Heart left ventricle (tissue), 16 donors: ENCODE data around the gene OLIG3. TPM values are rescaled to one million over a fixed set of nuclear protein-coding genes. Genes with fewer than 3 reads are reported as not detected.
A peak's percentile ranks its signal among the peaks of the same experiment; 100 is the strongest.

Experiments
- ATAC-seq, 4 donors: fragments of 200-7000 bp; cut with Tn5 transposase; one replicate each; pipeline ENCODE4 v1.9.1; 2020 to 2022; ENCODE audit warnings: moderate library complexity in 4 of 4, mild to moderate bottlenecking in 3 of 4, moderate number of reproducible peaks in 1 of 4
- DNase-seq, 5 donors: peaks; one replicate each; pipeline ENCODE4 v3.0.0-alpha.2; 2020
- H3K27ac ChIP-seq, 12 donors: fragments of 200-600 bp; sonication (generic) in 4 of 12; one replicate each; pipeline versions ENCODE4 v1.5.0 to v1.8.0; 2016 to 2022; ENCODE audit warnings: mild to moderate bottlenecking in 2 of 12
- H3K27me3 ChIP-seq, 9 donors: fragments of 200-600 bp; sonication (generic) in 2 of 9; one replicate each; pipeline versions ENCODE4 v1.5.1 to v1.8.0; 2016 to 2022; ENCODE audit warnings: mild to moderate bottlenecking in 3 of 9
- H3K36me3 ChIP-seq, 9 donors: fragments of 200-600 bp; sonication (generic) in 2 of 9; one replicate each; pipeline versions ENCODE4 v1.5.0 to v1.8.0; 2018 to 2022; ENCODE audit warnings: mild to moderate bottlenecking in 2 of 9
- H3K4me1 ChIP-seq, 12 donors: fragments of 200-600 bp; sonication (generic) in 4 of 12; one replicate each; pipeline versions ENCODE4 v1.5.0 to v1.8.0; 2016 to 2022; ENCODE audit warnings: mild to moderate bottlenecking in 3 of 12
- H3K4me3 ChIP-seq, 12 donors: fragments of 200-600 bp; sonication (generic) in 4 of 12; one replicate each; pipeline versions ENCODE4 v1.5.0 to v1.8.0; 2017 to 2022; ENCODE audit warnings: mild to moderate bottlenecking in 9 of 12, moderate library complexity in 4 of 12
- H3K9me3 ChIP-seq, 12 donors: fragments of 200-600 bp; sonication (generic) in 4 of 12; one replicate each; pipeline versions ENCODE4 v1.5.0 to v1.8.0; 2016 to 2022; ENCODE audit warnings: mild to moderate bottlenecking in 1 of 12
- POLR2A ChIP-seq, 2 donors: fragments of 450-650 bp; IDR thresholded peaks; one replicate each; pipeline ENCODE4 v1.6.1; 2017; ENCODE audit warnings: antibody characterized with exemption in 2 of 2, mild to moderate bottlenecking in 2 of 2, moderate library complexity in 2 of 2
- WGBS, 4 donors: extraction: QIAGEN DNeasy Blood & Tissue Kit in 2 of 4; methylation state at CpG; one replicate each; pipeline versions ENCODE4 v1.1.5 to v1.1.7; 2013 to 2018; 5-methylcytosine and 5-hydroxymethylcytosine counted together
- intact Hi-C, 10 donors: fragments of 100-400 bp; cut with DNase I; formaldehyde crosslinking; loops; one replicate each; pipeline versions ENCODE4 v1.11.1 to v1.14.2; 2022
- polyA plus RNA-seq, 2 donors: library from polyadenylated mRNA; stranded (reverse); fragments of 200-250 nt; gene quantifications; one replicate each; pipeline ENCODE4 v1.2.3, GENCODE V29; 2013
- total RNA-seq, 9 donors: library from RNA; depleted of rRNA in 2 of 9; stranded (reverse); fragments of >200 nt in 2 of 9; fragmentation: NEBNext Ultra II Directional in 3 of 9; extraction: Animal tissue kit (Norgen Biotek cat#: 25700) in 3 of 9; gene quantifications; one replicate each; pipeline versions ENCODE4 v1.1.0 to v1.2.4, GENCODE V29; 2016 to 2023
- TF ChIP-seq, protein P1 (sequence below), 12 donors: fragments of 200-600 bp; sonication (generic) in 4 of 12; IDR thresholded peaks; one replicate each; pipeline versions ENCODE4 v1.5.0 to v1.8.0; 2018 to 2022; ENCODE audit warnings: antibody characterized with exemption in 12 of 12, mild to moderate bottlenecking in 5 of 12
- donor health status: ischemic (EF 13 %, LVEDD 7.1; RV severe dilation, severe dysfunction).
- donor health status: healthy with polysubstance abuse.
- donor health status: DM: no; HTN: yes; CAD: no.
- donor health status: DM: no; HTN: no; CAD: no.
- donor health status: ischemic (EF 25% LVEDD 6.9; RV normal size, moderate dysfunction).
- donor health status: ischemic (EF 25% LVEDD 5.7; RV mildly dilated, moderate dysfunction).
- donor health status: healthy.
- donor health status: DM: yes; HTN: yes; CAD: no.
- donor health status: ischemic (EF 35%, LVEDD 5.7; RV mildly dilated, moderate dysfunction).
- donor health status: nonischemic (EF 11% LVEDD 7.7; RV severe dilation, severe dysfunction).
- donor health status: DM: yes; HTN: yes; CAD: no.
- donor health status: PGD.
- donor health status: ischemic (EF 29% LVEDD 5.4; RV normal size, mild dysfunction).
- donor health status: nonischemic (EF 23%, LVEDD 6.1; RV moderate dilation, normal function).

OLIG3 gene
- total and polyA plus RNA-seq, 11 donors: not detected

DNA sequence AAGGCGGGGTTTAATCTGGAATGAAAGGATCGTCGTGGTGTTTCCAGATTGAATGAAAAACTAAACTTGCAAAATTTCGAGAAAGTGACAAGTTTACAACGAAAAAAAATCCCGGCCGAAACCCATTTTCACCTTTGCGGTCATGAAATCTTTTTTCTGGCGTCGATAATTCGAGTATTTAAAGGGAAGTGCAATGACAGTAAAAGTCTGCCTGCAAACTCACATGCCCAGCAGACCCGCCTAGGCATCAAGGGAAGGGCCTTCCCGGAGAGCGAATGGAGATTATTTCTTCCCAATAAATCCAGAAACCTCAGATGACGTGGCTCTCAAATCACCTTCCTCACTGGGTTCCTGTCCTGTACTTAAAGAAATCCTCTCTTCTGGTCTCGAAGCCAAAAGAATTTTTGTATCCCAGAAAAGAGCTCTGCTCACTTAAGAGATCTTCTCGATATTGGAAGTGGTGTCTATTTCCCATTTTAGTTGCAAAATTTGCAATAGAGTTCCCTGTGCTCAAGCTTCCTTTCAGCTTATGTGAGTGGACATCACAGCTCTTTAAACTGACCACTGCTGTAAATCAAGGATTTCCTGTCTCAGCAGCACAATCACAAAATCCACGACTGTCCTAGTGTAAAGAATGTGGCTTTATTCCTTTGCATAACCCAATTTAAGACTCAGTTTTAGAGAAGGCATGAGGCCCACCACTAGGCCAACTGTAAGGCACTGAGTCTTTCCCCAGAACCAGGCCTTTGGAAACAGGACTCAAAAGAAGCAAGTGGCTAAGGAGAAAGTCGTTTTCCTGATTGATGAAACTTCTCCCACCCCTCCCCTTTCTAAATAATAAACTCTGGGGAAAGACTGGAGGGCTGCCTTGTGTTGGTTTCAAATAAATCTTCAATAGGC, 3.9 kb downstream of the OLIG3 start:
- 28 to 41% (median 36%) methylated on average over 19 of the region's 19 CpGs for WGBS, 4 donors
- TF ChIP-seq POLR2A (IDR thresholded peaks at IDR 0.05): no peak
- TF ChIP-seq, protein P1, sequence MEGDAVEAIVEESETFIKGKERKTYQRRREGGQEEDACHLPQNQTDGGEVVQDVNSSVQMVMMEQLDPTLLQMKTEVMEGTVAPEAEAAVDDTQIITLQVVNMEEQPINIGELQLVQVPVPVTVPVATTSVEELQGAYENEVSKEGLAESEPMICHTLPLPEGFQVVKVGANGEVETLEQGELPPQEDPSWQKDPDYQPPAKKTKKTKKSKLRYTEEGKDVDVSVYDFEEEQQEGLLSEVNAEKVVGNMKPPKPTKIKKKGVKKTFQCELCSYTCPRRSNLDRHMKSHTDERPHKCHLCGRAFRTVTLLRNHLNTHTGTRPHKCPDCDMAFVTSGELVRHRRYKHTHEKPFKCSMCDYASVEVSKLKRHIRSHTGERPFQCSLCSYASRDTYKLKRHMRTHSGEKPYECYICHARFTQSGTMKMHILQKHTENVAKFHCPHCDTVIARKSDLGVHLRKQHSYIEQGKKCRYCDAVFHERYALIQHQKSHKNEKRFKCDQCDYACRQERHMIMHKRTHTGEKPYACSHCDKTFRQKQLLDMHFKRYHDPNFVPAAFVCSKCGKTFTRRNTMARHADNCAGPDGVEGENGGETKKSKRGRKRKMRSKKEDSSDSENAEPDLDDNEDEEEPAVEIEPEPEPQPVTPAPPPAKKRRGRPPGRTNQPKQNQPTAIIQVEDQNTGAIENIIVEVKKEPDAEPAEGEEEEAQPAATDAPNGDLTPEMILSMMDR (IDR thresholded peaks at IDR 0.05): no peak
- intact Hi-C loops: no loop called here
- ATAC-seq (no peak), DNase-seq (no peak)
- Histone ChIP-seq H3K27ac (no peak overlapping the region), H3K4me3 (no peak overlapping the region), H3K36me3 (no peaks in the 10 kb centered on the region), H3K9me3 (no peaks in the 10 kb centered on the region), H3K4me1 (peaks cover 0 to 43% (median 15%) of the 10 kb centered on the region in 12 donors), H3K27me3 (peaks cover 62 to 100% (median 99%) of the 10 kb centered on the region in 9 donors)

DNA sequence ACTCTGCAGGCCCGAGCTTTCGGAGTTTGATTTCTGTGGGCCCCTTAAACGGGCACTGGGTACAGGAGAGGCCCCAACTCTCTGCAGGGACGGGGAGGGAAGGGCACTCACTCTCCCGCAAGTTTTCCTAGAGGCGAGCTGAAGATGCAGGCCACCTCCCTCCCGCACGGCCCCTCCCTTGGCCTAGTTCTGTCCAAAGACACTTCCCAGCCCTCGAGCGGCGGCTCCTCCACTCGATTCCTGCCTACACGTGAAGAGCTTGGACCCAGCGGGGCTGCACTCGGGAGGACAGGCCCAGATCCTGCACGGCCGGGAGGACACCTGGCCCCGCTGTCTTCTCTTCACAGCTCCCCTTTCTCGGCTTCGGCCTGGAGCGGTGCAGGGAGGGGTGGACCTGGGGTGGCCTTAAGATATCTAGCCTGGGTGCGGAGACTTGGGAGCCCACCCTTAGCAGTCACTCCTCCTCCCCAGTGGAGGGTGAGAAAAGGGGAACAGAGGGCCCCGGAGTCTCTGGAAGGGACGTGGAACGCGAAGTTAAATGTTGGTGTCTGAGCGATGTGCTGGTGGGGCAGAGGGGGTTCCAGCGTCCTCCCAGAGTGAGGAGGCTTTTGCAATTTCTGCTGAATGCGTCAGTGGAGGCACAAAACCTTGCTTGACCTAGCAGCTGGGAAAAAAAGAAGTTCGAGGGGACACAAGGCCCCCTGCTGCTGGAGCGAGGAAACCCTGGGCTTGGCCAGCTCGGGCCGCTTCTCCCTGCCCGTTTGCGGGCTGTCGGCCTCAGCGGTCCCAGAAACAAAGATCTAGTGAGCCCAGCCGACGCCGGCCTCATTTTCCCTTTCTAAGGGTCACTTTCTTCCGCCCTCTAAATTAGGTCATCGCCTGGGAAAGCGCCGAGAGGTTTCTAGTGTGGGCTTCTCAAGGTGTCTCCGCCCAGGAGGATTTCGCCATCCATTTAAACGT, 4.9 kb downstream of the OLIG3 start:
- no peaks in the 10 kb centered on the region for H3K36me3 ChIP-seq
- H3K27ac ChIP-seq: no peak overlapping the region
- no peak for TF ChIP-seq POLR2A (IDR thresholded peaks at IDR 0.05)
- TF ChIP-seq, protein P1 (IDR thresholded peaks at IDR 0.05): no peak
- no peak for DNase-seq
- peak in 1 of 4 donors; percentile 13 for ATAC-seq
- 9 to 11% (median 10%) methylated on average over 42 to 47 of the region's 47 CpGs for WGBS, 4 donors
- H3K4me1 ChIP-seq: peaks cover 0 to 34% (median 10%) of the 10 kb centered on the region in 12 donors
- peaks cover 55 to 100% (median 92%) of the 10 kb centered on the region in 9 donors for H3K27me3 ChIP-seq
- intact Hi-C loops: no loop called here
- H3K9me3 ChIP-seq: no peaks in the 10 kb centered on the region
- H3K4me3 ChIP-seq: peak overlapping the region in 6 of 12 donors; percentile 7 to 21 (median 15)

DNA sequence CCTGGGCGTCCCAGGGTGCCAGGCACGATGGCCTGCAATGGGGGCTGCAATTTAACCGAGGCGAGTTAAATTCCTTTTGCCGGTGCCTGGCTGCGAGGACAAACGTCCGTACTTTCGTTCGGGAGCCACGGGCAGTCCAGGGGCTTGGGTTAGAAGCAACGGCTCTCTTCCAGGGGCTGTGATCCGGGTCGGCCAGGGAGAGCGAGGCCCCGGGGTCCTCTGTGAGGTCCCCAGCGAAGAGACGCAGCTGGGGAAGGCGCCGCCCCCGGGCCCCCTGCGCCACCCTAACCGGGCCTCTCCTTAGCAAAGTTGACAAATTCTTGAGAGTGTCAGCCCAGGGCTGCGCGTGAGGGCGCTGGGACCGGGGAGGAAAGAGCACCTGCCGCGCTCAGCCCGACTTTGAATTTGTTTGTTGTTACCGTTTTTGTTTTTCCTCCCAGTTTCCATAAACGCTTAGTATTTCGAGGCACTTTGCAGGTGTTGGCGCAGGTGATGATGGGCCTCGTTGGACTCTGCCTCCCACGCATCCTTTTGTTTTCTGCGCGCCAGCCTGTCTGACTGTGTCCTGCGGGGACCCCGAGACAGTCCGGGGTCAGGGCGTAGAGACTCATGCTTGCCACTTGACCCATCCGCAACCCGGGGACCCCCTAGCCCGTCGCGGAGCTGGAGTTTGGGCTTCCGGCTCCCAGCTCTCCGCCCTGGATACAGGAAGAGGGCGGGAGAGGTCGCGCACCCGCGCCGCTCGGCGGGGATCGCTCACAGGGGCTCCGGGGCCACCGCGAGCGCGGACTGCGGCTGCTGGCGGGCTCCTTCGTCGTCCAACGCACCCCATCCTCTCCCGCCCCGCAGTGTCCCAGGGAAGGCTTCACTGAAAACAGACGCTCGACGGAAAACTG, 5.8 kb downstream of the OLIG3 start:
- Histone ChIP-seq H3K4me3 (peak overlapping the region in 6 of 12 donors; percentile 7 to 21 (median 15)), H3K9me3 (peaks cover 0 to under 1% (median 0%) of the 10 kb centered on the region in 12 donors), H3K36me3 (no peaks in the 10 kb centered on the region), H3K4me1 (peaks cover 0 to 27% (median 9%) of the 10 kb centered on the region in 12 donors), H3K27me3 (peaks cover 46 to 100% (median 92%) of the 10 kb centered on the region in 9 donors), H3K27ac (no peak overlapping the region)
- ATAC-seq: no peak
- TF ChIP-seq POLR2A (IDR thresholded peaks at IDR 0.05): no peak
- TF ChIP-seq, protein P1 (IDR thresholded peaks at IDR 0.05): no peak
- no peak for DNase-seq
- intact Hi-C loops: no loop called here
- WGBS, 4 donors: 2 to 4% (median 2%) methylated on average over 33 to 73 of the region's 73 CpGs
